Measurements from ENCODE around the gene TBC1D3K.
"Not testable (repeated sequence)": the region's sequence is repeated elsewhere in the genome, so short reads cannot be mapped to it uniquely, and the experiment has no call there.

Gene TBC1D3K

GRCh38 chr17:37924115-37924514, at the start of gene TBC1D3K:
Gene TBC1D3K, plus strand, starts transcription at chr17:37924415. Its CDS starts 1,585 bp downstream, at chr17:37926000.
- in situ Hi-C loops (cut with MboI; ENCODE audit: low sequenced_read_pairs), result not testable (repeated sequence)

GRCh38 chr17:37884516-37884915, 39.7 kb upstream of the TBC1D3K start:
- in situ Hi-C loops (cut with MboI; ENCODE audit: low sequenced_read_pairs), result no loop called here

GRCh38 chr17:37885136-37885535, 39.1 kb upstream of the TBC1D3K start:
- in situ Hi-C loops (cut with MboI; ENCODE audit: low sequenced_read_pairs), result no loop called here

- in situ Hi-C loops (cut with MboI; ENCODE audit: low sequenced_read_pairs), result no loop called here
These were observed 35.3 kb upstream of the TBC1D3K start for GRCh38 chr17:37888881-37889280.

GRCh38 chr17:37896961-37897360, 27.3 kb upstream of the TBC1D3K start:
- in situ Hi-C loops (cut with MboI; ENCODE audit: low sequenced_read_pairs), result not testable (repeated sequence)

Data from HL-60/S4 treated with retinoic acid at 250 ng/mL for 4 days and 3 days (cell line).